ENCODE results near the gene SDF2. TPM values are rescaled to one million over a fixed set of nuclear protein-coding genes. Genes with fewer than 3 reads are reported as not detected.

SDF2 gene
- total and polyA plus RNA-seq, 10 of the 15 experiments (the other 5 are each of a cell fraction or from before 2014, with no cell fraction given), result 29.8 to 81.0 (median 41.5) TPM

DNA sequence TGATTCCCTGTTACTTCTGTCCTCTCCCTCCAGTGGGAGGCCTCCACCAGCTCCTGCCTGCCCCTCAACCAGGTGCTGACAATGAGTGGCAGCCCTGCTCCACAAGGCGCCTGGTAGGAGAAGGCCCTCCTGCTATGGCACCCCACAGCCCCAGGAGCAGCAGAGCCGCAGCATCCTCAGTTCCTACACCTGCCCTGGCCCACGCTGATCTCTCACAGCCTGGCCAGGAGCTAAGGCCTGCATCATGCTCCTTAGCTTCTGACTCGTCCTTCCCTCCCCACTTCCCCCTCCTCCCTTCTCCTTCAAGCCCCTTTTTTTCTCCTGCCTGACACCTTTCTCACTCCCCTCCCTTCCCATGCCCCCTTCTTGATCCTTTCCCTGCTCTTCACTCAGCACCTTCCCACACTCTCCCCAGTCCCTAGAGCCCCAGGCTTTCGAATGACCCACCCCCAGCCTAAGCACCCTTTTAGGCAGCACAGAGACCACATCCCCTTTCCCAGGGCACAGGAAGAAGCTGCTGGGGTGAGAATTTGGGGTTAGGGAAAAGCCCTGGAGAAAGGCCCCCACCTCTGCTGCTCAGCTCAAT, 43.5 kb upstream of the SDF2 start (continued):
- TF ChIP-seq IRF4 (IDR thresholded peaks at IDR 0.05; ENCODE audit: low read depth, low read length) (no peak), RB1 (IDR thresholded peaks at IDR 0.05; ENCODE audit: borderline replicate concordance) (no peak), TARDBP (IDR thresholded peaks at IDR 0.05; ENCODE audit: borderline replicate concordance) (no peak), HDAC6 (IDR thresholded peaks at IDR 0.05; ENCODE audit: unreplicated experiment) (no peak), ZNF384 (IDR thresholded peaks at IDR 0.05; ENCODE audit: borderline replicate concordance, low read depth, low read length) (no peak), SMAD1 (IDR thresholded peaks at IDR 0.05; ENCODE audit: low read depth, partially characterized antibody) (no peak), CBX5 (IDR thresholded peaks at IDR 0.05; ENCODE audit: low read depth) (no peak), JUND (IDR thresholded peaks at IDR 0.05; ENCODE audit: low read depth, low read length) (no peak), YBX1 (IDR thresholded peaks at IDR 0.05) (no peak), SREBF2 (IDR thresholded peaks at IDR 0.05; ENCODE audit: low read length) (no peak), EZH2 (IDR thresholded peaks at IDR 0.05; ENCODE audit: borderline replicate concordance, control insufficient read depth, low read depth, low read length) (no peak)
- TF ChIP-seq, protein P1, sequence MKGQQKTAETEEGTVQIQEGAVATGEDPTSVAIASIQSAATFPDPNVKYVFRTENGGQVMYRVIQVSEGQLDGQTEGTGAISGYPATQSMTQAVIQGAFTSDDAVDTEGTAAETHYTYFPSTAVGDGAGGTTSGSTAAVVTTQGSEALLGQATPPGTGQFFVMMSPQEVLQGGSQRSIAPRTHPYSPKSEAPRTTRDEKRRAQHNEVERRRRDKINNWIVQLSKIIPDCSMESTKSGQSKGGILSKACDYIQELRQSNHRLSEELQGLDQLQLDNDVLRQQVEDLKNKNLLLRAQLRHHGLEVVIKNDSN (IDR thresholded peaks at IDR 0.05; ENCODE audit: borderline replicate concordance, extremely low read length, insufficient read depth, low read depth, low read length), result no peak

GRCh38 chr17:28704219-28704858, 42.6 kb upstream of the SDF2 start:
- DNase-seq (ENCODE audit: low read depth, low spot score) (no peak), FAIRE-seq (no peak), ATAC-seq (no peak)
- no peaks in the 10 kb centered on the region for H3K4me1 ChIP-seq (ENCODE audit: control insufficient read depth, insufficient read depth, low read length)
- no TSS peak for BruUV-seq (replicated peaks)
- no peak overlapping the region for H3K4me2 ChIP-seq (ENCODE audit: control insufficient read depth, insufficient read depth)
- in situ Hi-C loops (cut with MboI), result no loop called here
- H3K79me2 ChIP-seq (ENCODE audit: control insufficient read depth, insufficient read depth, low read length), result no peaks in the 10 kb centered on the region
- H3K9me3 ChIP-seq (replicated peaks; ENCODE audit: control insufficient read depth, insufficient read depth, low read length), result no peaks in the 10 kb centered on the region
- no peaks in the 10 kb centered on the region for H4K20me1 ChIP-seq (ENCODE audit: control insufficient read depth, insufficient read depth)
- H3K36me3 ChIP-seq (ENCODE audit: control insufficient read depth in 2 of 2, insufficient read depth in 2 of 2, low read length in 1 of 2), result peaks cover 10 to 33% of the 10 kb centered on the region in 2 experiments; a peak in 3 of 4 replicates
- no peak overlapping the region for H2AFZ ChIP-seq (ENCODE audit: control insufficient read depth, low read depth, low read length)
- ChIA-PET POLR2A (interaction anchor here (0.7 kb wide), 1 partner anchor 12 kb away, joined by 3 read pairs; no protein-coding TSS in a partner anchor), RAD21 (ENCODE audit: unreplicated experiment) (no interaction called here), CTCF (no interaction called here), SMC1A (ENCODE audit: uncharacterized antibody, unreplicated experiment) (interaction anchor here (1.4 kb wide), 1 partner anchor 11 kb away, joined by 4 read pairs; no protein-coding TSS in a partner anchor)
- intact Hi-C loops (cut with micrococcal nuclease; ENCODE audit: unreplicated experiment), result no loop called here
- H3K9ac ChIP-seq (ENCODE audit: control insufficient read depth, insufficient read depth, low read length), result no peak overlapping the region
- H3K27ac ChIP-seq (ENCODE audit: control insufficient read depth, insufficient read depth), result no peak overlapping the region
- WGBS (ENCODE audit: insufficient coverage, insufficient replicate concordance, low lambda C conversion rate, missing lambda C conversion rate), result 92% methylated on average over 14 of the region's 14 CpGs
- H3K4me3 ChIP-seq, result no peak overlapping the region
- no peaks in the 10 kb centered on the region for H3K27me3 ChIP-seq (replicated peaks in 1 of 2; ENCODE audit: control insufficient read depth in 2 of 2, insufficient read depth in 2 of 2, low read length in 1 of 2)
- TF ChIP-seq, protein P2, sequence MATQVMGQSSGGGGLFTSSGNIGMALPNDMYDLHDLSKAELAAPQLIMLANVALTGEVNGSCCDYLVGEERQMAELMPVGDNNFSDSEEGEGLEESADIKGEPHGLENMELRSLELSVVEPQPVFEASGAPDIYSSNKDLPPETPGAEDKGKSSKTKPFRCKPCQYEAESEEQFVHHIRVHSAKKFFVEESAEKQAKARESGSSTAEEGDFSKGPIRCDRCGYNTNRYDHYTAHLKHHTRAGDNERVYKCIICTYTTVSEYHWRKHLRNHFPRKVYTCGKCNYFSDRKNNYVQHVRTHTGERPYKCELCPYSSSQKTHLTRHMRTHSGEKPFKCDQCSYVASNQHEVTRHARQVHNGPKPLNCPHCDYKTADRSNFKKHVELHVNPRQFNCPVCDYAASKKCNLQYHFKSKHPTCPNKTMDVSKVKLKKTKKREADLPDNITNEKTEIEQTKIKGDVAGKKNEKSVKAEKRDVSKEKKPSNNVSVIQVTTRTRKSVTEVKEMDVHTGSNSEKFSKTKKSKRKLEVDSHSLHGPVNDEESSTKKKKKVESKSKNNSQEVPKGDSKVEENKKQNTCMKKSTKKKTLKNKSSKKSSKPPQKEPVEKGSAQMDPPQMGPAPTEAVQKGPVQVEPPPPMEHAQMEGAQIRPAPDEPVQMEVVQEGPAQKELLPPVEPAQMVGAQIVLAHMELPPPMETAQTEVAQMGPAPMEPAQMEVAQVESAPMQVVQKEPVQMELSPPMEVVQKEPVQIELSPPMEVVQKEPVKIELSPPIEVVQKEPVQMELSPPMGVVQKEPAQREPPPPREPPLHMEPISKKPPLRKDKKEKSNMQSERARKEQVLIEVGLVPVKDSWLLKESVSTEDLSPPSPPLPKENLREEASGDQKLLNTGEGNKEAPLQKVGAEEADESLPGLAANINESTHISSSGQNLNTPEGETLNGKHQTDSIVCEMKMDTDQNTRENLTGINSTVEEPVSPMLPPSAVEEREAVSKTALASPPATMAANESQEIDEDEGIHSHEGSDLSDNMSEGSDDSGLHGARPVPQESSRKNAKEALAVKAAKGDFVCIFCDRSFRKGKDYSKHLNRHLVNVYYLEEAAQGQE (IDR thresholded peaks at IDR 0.05; ENCODE audit: low read depth, low read length), result no peak
- TF ChIP-seq ELK1 (IDR thresholded peaks at IDR 0.05; ENCODE audit: low read depth, low read length) (no peak), ZNF384 (IDR thresholded peaks at IDR 0.05; ENCODE audit: borderline replicate concordance, low read depth, low read length) (no peak), E2F4 (IDR thresholded peaks at IDR 0.05; ENCODE audit: low read depth, low read length) (no peak), DPF2 (IDR thresholded peaks at IDR 0.05) (no peak)

All from GM12878 (cell line).